Hepatocyte (in vitro differentiated cells): ENCODE measurements around the gene TUBGCP4. TPM values are rescaled to one million over a fixed set of nuclear protein-coding genes. Genes with fewer than 3 reads are reported as not detected.

Experiments used
- DNase-seq: peaks from one replicate; pipeline ENCODE4 v3.0.0-alpha.2; 2016; ENCODE audit warnings: low spot score
- H2AFZ ChIP-seq: fragments of 200-600 bp; sonication (generic); 2 replicates; pipeline ENCODE4 v1.6.0; 2016; ENCODE audit warnings: antibody characterized with exemption, mild to moderate bottlenecking
- H3K27ac ChIP-seq: fragments of 200-600 bp; sonication (generic); 2 replicates; pipeline ENCODE4 v1.5.1; 2016; ENCODE audit warnings: mild to moderate bottlenecking
- H3K27me3 ChIP-seq: fragments of 200-600 bp; sonication (generic); 2 replicates; pipeline ENCODE4 v1.6.1; 2016
- H3K36me3 ChIP-seq: fragments of 200-600 bp; sonication (generic); replicated peaks from 2 replicates; pipeline ENCODE4 v1.5.1; 2016; ENCODE audit warnings: low read depth; ENCODE audit not compliant: insufficient read depth
- H3K4me1 ChIP-seq: fragments of 200-600 bp; sonication (generic); 2 replicates; pipeline ENCODE4 v1.5.1; 2016; ENCODE audit warnings: mild to moderate bottlenecking, moderate library complexity; ENCODE audit not compliant: insufficient read depth
- H3K4me2 ChIP-seq: fragments of 200-600 bp; sonication (generic); 2 replicates; pipeline ENCODE4 v1.6.0; 2016
- H3K4me3 ChIP-seq: fragments of 200-600 bp; sonication (generic); 2 replicates; pipeline ENCODE4 v1.5.1; 2016; ENCODE audit warnings: mild to moderate bottlenecking
- H3K79me2 ChIP-seq: fragments of 200-600 bp; sonication (generic); 2 replicates; pipeline ENCODE4 v1.6.0; 2017; ENCODE audit warnings: mild to moderate bottlenecking
- H3K9me2 ChIP-seq: fragments of 200-600 bp; sonication (generic); replicated peaks from 2 replicates; pipeline ENCODE4 v1.6.0; 2017; ENCODE audit warnings: mild to moderate bottlenecking; ENCODE audit not compliant: insufficient read depth
- H3K9me3 ChIP-seq: fragments of 200-600 bp; sonication (generic); 2 replicates; pipeline ENCODE4 v1.5.1; 2016; ENCODE audit warnings: low read depth, mild to moderate bottlenecking
- H4K20me1 ChIP-seq: fragments of 200-600 bp; sonication (generic); 2 replicates; pipeline ENCODE4 v1.6.0; 2016; ENCODE audit warnings: mild to moderate bottlenecking; ENCODE audit not compliant: insufficient read depth, poor library complexity, severe bottlenecking
- EZH2 ChIP-seq: fragments of 200-600 bp; sonication (generic); IDR thresholded peaks from 2 replicates; pipeline ENCODE4 v1.6.1; 2016; ENCODE audit warnings: antibody characterized with exemption, mild to moderate bottlenecking, borderline replicate concordance
- EZH2phosphoT487 ChIP-seq: fragments of 200-600 bp; sonication (generic); IDR thresholded peaks from one replicate; pipeline ENCODE4 v1.6.1; 2018; ENCODE audit warnings: antibody characterized with exemption, mild to moderate bottlenecking, low read depth, moderate library complexity; ENCODE audit not compliant: unreplicated experiment, severe bottlenecking
- WGBS: methylation state at CpG from one replicate; pipeline ENCODE4 v1.1.6; 2016; ENCODE audit warnings: low lambda C conversion rate; ENCODE audit errors: missing lambda C conversion rate; 5-methylcytosine and 5-hydroxymethylcytosine counted together
- polyA plus RNA-seq: library from polyadenylated mRNA; unstranded; fragments of >200 nt; fragmentation: Nextera tagmentation; extraction: Ambion mirVana; gene quantifications from 2 replicates; pipeline ENCODE4 v1.2.1, GENCODE V29; 2016
- total RNA-seq: library from RNA; depleted of rRNA; stranded (reverse); fragments of >200 nt; gene quantifications from 2 replicates; pipeline ENCODE4 v1.2.3, GENCODE V29; 2014
- TF ChIP-seq, protein P1 (sequence below): fragments of 200-600 bp; sonication (generic); IDR thresholded peaks from 2 replicates; pipeline ENCODE4 v1.5.1; 2016; ENCODE audit warnings: antibody characterized with exemption, mild to moderate bottlenecking; ENCODE audit not compliant: poor library complexity

The TUBGCP4 gene
- total and polyA plus RNA-seq, 2 experiments from 2014 or later = 12.0 to 17.2 TPM

GRCh38 chr15:43361313-43361903 lies 9.5 kb upstream of the TUBGCP4 start:
- H3K27ac ChIP-seq = no peak overlapping the region
- peaks cover 37% of the 10 kb centered on the region for H3K36me3 ChIP-seq

DNA sequence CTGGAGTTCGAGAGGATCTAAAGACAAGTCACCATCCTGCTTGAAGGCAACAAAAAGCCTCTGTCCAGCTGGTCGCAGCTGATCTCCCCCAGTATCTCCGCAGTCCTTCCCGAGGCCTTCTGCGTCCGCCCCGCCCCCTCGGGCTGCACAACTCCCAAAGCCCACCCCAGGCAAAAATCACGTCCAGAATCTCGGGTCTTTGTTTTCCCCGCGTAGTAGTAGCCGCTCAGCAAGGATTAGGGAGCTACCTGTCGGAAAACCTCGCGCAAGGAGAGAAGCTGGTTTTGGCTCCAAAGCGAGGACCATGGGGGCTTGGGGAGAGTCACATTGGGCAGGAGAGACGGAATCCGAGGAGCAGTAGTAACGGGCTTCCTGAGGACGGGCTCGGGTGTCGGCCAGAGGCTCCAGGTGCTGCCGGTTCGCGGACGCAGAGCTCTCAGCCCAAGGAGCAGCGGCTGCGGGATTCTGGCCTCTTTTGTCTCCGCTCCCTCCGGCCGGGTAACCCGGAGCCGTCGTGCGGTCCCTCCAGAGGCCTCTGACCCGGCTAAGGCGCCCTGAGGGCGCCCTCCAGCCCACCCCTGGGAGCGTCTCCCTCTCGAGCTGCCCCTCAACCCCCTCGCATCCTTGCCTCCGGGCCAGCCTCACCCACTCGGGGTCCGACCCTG lies 459 bp upstream of the TUBGCP4 start:
- peak overlapping the region; percentile 99 for H2AFZ ChIP-seq
- no peaks in the 10 kb centered on the region for H3K27me3 ChIP-seq
- H4K20me1 ChIP-seq = no peaks in the 10 kb centered on the region
- peak overlapping the region; percentile 66 for H3K27ac ChIP-seq
- peak overlapping the region; percentile 98 for H3K4me3 ChIP-seq
- H3K4me1 ChIP-seq = peaks cover 17% of the 10 kb centered on the region
- H3K36me3 ChIP-seq = peaks cover 3% of the 10 kb centered on the region
- 2% methylated on average over 35 of the region's 45 CpGs for WGBS
- peak; percentile 54 for DNase-seq
- no peaks in the 10 kb centered on the region for H3K9me3 ChIP-seq
- no peaks in the 10 kb centered on the region for H3K9me2 ChIP-seq
- peaks cover 68% of the 10 kb centered on the region for H3K79me2 ChIP-seq
- TF ChIP-seq, protein P1, sequence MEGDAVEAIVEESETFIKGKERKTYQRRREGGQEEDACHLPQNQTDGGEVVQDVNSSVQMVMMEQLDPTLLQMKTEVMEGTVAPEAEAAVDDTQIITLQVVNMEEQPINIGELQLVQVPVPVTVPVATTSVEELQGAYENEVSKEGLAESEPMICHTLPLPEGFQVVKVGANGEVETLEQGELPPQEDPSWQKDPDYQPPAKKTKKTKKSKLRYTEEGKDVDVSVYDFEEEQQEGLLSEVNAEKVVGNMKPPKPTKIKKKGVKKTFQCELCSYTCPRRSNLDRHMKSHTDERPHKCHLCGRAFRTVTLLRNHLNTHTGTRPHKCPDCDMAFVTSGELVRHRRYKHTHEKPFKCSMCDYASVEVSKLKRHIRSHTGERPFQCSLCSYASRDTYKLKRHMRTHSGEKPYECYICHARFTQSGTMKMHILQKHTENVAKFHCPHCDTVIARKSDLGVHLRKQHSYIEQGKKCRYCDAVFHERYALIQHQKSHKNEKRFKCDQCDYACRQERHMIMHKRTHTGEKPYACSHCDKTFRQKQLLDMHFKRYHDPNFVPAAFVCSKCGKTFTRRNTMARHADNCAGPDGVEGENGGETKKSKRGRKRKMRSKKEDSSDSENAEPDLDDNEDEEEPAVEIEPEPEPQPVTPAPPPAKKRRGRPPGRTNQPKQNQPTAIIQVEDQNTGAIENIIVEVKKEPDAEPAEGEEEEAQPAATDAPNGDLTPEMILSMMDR = no peak
- no peak for TF ChIP-seq EZH2
- no peak for TF ChIP-seq EZH2phosphoT487
- peak overlapping the region; percentile 87 for H3K4me2 ChIP-seq

More at GRCh38 chr15:43361313-43361903, 9.5 kb upstream of the TUBGCP4 start:
- Histone ChIP-seq H3K4me1 (no peaks in the 10 kb centered on the region), H3K4me3 (no peak overlapping the region), H3K4me2 (no peak overlapping the region), H3K27me3 (no peaks in the 10 kb centered on the region), H3K9me2 (no peaks in the 10 kb centered on the region), H2AFZ (no peak overlapping the region), H3K79me2 (peaks cover 12% of the 10 kb centered on the region), H3K9me3 (peaks cover 28% of the 10 kb centered on the region), H4K20me1 (no peaks in the 10 kb centered on the region)
- 97% methylated on average over 7 of the region's 7 CpGs for WGBS
- DNase-seq = no peak
- TF ChIP-seq EZH2phosphoT487 = no peak
- no peak for TF ChIP-seq EZH2
- TF ChIP-seq, protein P1 = no peak

DNA sequence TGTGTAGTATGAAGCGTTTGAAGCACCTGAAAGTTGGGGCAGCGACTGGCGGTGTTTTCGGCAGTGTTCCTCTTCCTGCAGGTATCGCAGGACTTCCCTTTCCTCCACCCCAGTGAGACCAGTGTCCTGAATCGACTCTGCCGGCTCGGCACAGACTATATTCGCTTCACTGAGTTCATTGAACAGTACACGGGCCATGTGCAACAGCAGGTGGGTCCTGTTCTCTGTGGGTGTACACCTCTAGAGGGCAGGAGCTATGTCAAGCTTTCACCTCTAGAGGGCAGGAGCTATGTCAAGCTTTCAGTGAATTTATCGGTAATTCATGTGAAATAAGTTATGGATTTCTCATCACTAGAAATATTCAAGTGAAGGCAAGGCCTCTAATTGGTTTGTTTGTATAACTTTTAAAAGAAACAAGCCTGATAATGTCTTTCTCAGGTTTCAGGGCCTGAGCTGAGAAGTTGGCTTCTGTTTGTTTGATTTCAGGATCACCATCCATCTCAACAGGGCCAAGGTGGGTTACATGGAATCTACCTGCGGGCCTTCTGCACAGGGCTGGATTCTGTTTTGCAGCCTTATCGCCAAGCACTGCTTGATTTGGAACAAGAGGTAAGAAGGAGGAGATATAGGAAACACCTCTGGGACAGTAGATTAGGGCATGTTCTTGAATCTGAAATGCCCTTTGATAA lies 5.3 kb downstream of the TUBGCP4 start:
- peak; percentile 52 for DNase-seq

More for the DNA sequence above, 5.3 kb downstream of the TUBGCP4 start:
- Histone ChIP-seq H3K4me3 (no peak overlapping the region), H3K9me2 (no peaks in the 10 kb centered on the region), H2AFZ (no peak overlapping the region), H3K27me3 (no peaks in the 10 kb centered on the region), H3K79me2 (peaks cover 34% of the 10 kb centered on the region), H3K27ac (no peak overlapping the region), H4K20me1 (no peaks in the 10 kb centered on the region), H3K4me2 (no peak overlapping the region), H3K4me1 (peaks cover 7% of the 10 kb centered on the region), H3K36me3 (no peaks in the 10 kb centered on the region), H3K9me3 (no peaks in the 10 kb centered on the region)
- TF ChIP-seq EZH2phosphoT487 (no peak), EZH2 (no peak)
- TF ChIP-seq, protein P1 = peak; percentile 58
- 83% methylated on average over 13 of the region's 13 CpGs for WGBS
